GM20000 (cell line): ENCODE data around the gene PROB1.

Source experiments
- DNase-seq: peaks from one replicate; pipeline ENCODE4 v3.0.0; 2012; ENCODE audit warnings: low spot score
- CTCF ChIP-seq: IDR thresholded peaks from 2 replicates; pipeline ENCODE4 v1.5.1; 2012; ENCODE audit warnings: mild to moderate bottlenecking, control low read depth; ENCODE audit errors: extremely low read depth, missing control alignments

Gene PROB1

GRCh38 chr5:139385061-139386049, 9.5 kb downstream of the PROB1 start:
- TF ChIP-seq CTCF, result peak; percentile 16

GRCh38 chr5:139384591-139385051, 10.3 kb downstream of the PROB1 start:
- DNase-seq, result peak; percentile 15
- TF ChIP-seq CTCF, result no peak

More at GRCh38 chr5:139385061-139386049, 9.5 kb downstream of the PROB1 start:
- peak; percentile 57 for DNase-seq

- no peak for DNase-seq
- no peak for TF ChIP-seq CTCF
These were observed 10.8 kb downstream of the PROB1 start for GRCh38 chr5:139383993-139384590.

- no peak for DNase-seq
- no peak for TF ChIP-seq CTCF
These were observed 11.5 kb downstream of the PROB1 start, which contains the start of gene SLC23A1 for GRCh38 chr5:139383275-139383992. Gene SLC23A1, minus strand, starts transcription at chr5:139383297. Its CDS starts 44 bp downstream, at chr5:139383253.

- no peak for TF ChIP-seq CTCF
- DNase-seq, result no peak
These were observed 12.1 kb downstream of the PROB1 start for GRCh38 chr5:139382807-139383206.

GRCh38 chr5:139381837-139382761, 12.8 kb downstream of the PROB1 start:
- TF ChIP-seq CTCF, result no peak
- DNase-seq, result peak; percentile 31
